GM19035 (cell line): ENCODE results near the gene KCNJ6.

Source experiments
- ATAC-seq: cut with Tn5 transposase; IDR thresholded peaks from one replicate; pipeline ENCODE4 v1.9.1; 2021; ENCODE audit not compliant: unreplicated experiment

Gene KCNJ6

DNA sequence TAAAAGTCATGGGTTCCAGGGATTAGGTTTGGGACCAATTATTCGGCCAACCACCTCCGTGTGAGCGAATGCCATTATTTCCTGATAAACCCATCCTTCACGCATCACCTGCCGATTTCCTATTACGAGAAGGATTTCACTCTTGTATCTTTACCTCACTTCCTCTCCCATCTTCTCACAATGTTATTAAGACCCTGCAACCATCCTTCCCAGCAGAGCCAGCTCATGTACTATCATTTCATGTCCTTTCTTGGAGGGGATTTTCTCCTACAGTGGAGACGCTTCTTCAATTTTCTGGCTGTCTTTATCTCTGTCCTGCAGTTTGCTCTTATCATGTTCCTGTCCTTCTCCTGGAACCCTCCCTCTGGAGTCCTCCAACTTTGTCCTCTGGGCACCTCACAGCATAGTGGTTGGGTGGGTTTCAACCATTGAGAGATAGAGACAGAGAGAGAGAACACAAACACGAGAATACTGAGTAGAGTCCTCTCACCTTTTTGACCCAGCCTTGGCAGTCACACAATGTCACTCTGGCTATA lies 357.5 kb downstream of the KCNJ6 start:
- no peak for ATAC-seq
